CD4-positive, alpha-beta memory T cell (primary cell): ENCODE measurements around the gene GOSR2. TPM values are rescaled to one million over a fixed set of nuclear protein-coding genes. Genes with fewer than 3 reads are reported as not detected.

ENCODE experiments used
- CTCF ChIA-PET: fragments of 350-600 bp; sonication (Branson Sonifier 250); formaldehyde crosslinking; loops from one replicate; lab custom pipeline; 2021; ENCODE audit warnings: inconsistent platforms; ENCODE audit not compliant: partially characterized antibody; lab: Charles Lee
- POLR2A ChIA-PET: fragments of 350-600 bp; sonication (Branson Sonifier 250); formaldehyde crosslinking; loops from one replicate; lab custom pipeline; 2021; ENCODE audit not compliant: partially characterized antibody; lab: Charles Lee
- DNase-seq, 5 donors: peaks; one replicate each; pipeline versions ENCODE4 v3.0.0 to v3.0.0-alpha.2; 2020 to 2022; ENCODE audit warnings: mixed read lengths in 1 of 5
- H3K27ac ChIP-seq: one replicate; pipeline ENCODE4 v1.7.0; 2013; ENCODE audit warnings: low read depth, low read length
- H3K27me3 ChIP-seq: 2 replicates; pipeline ENCODE4 v1.7.0; 2013; ENCODE audit warnings: mild to moderate bottlenecking, low read length, moderate library complexity; ENCODE audit not compliant: insufficient read depth
- H3K36me3 ChIP-seq: 2 replicates; pipeline ENCODE4 v1.7.0; 2013; ENCODE audit warnings: mild to moderate bottlenecking, low read length, moderate library complexity; ENCODE audit not compliant: insufficient read depth
- H3K4me1 ChIP-seq: 2 replicates; pipeline ENCODE4 v1.7.0; 2013; ENCODE audit warnings: mild to moderate bottlenecking, low read length, moderate library complexity; ENCODE audit not compliant: insufficient read depth
- H3K4me3 ChIP-seq, 2 donors: one replicate each; pipeline ENCODE4 v1.7.0; 2013; ENCODE audit warnings: low read length in 2 of 2, mild to moderate bottlenecking in 1 of 2
- H3K9me3 ChIP-seq, 2 donors: one replicate each; pipeline ENCODE4 v1.7.0; 2013; ENCODE audit warnings: low read length in 2 of 2, control low read depth in 1 of 2; ENCODE audit not compliant: control insufficient read depth in 1 of 2
- H3K27ac Mint-ChIP-seq, 7 donors: one replicate each; pipeline ENCODE4 v1.8.0; 2020 to 2021; ENCODE audit warnings: mixed read lengths in 7 of 7, mild to moderate bottlenecking in 6 of 7, inconsistent platforms in 3 of 7, moderate library complexity in 3 of 7
- H3K27me3 Mint-ChIP-seq, 2 donors: one replicate each; pipeline ENCODE4 v1.8.0; 2020 to 2021; ENCODE audit warnings: mixed read lengths in 2 of 2
- H3K36me3 Mint-ChIP-seq, 2 donors: one replicate each; pipeline ENCODE4 v1.8.0; 2020 to 2021; ENCODE audit warnings: mixed read lengths in 2 of 2, inconsistent platforms in 1 of 2, mild to moderate bottlenecking in 1 of 2
- H3K4me1 Mint-ChIP-seq, 4 donors: one replicate each; pipeline ENCODE4 v1.8.0; 2020 to 2021; ENCODE audit warnings: mixed read lengths in 4 of 4, mild to moderate bottlenecking in 1 of 4
- H3K4me3 Mint-ChIP-seq, 8 donors: one replicate each; pipeline ENCODE4 v1.8.0; 2020 to 2021; ENCODE audit warnings: mixed read lengths in 8 of 8, mild to moderate bottlenecking in 7 of 8, moderate library complexity in 6 of 8, inconsistent platforms in 3 of 8
- H3K9me3 Mint-ChIP-seq, 8 donors: one replicate each; pipeline ENCODE4 v1.8.0; 2020 to 2021; ENCODE audit warnings: mixed read lengths in 8 of 8, mild to moderate bottlenecking in 5 of 8, inconsistent platforms in 3 of 8, moderate library complexity in 1 of 8
- intact Hi-C: fragments of 100-400 bp; cut with micrococcal nuclease; formaldehyde crosslinking; loops from one replicate; pipeline ENCODE4 v1.15.1; 2023
- polyA plus RNA-seq, 2 donors: library from polyadenylated mRNA; unstranded; fragments of 300-500 nt; fragmentation: Illumina TruSeq; gene quantifications; one replicate each; pipeline ENCODE4 v1.2.3, GENCODE V29; 2021
- total RNA-seq, 2 experiments: library from RNA; stranded (reverse); gene quantifications; one replicate each; pipeline ENCODE4 v1.2.3, GENCODE V29; 2021

GOSR2 gene
- total and polyA plus RNA-seq, 4 experiments from 2014 or later, result 51.7 to 96.9 (median 72.1) TPM

DNA sequence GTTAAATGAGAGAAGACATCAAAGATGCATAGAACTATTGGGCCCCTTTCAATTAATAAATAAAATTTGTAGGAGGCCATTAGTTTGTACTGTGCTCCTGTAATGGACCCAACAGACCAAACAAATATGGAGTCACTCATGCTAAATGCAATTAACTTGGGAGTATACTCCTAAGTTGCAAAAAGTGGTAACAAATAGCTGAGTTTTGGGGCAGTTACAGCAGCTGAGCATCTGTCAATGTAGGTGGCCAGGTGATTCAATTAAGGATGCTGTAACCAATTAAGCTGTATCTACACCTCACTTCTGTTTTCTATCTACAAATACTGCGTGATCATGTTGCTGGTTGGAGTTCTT, 36.7 kb upstream of the GOSR2 start:
- no peak overlapping the region for H3K27ac ChIP-seq
- H3K4me3 ChIP-seq, result no peak overlapping the region
- H3K4me1 ChIP-seq, result no peaks in the 10 kb centered on the region
- H3K36me3 Mint-ChIP-seq, result no peaks in the 10 kb centered on the region
- POLR2A ChIA-PET, result no interaction called here
- H3K4me3 Mint-ChIP-seq, result no peak overlapping the region
- H3K9me3 ChIP-seq, result no peaks in the 10 kb centered on the region
- intact Hi-C loops, result no loop called here
- no peaks in the 10 kb centered on the region for H3K27me3 ChIP-seq
- H3K9me3 Mint-ChIP-seq, result no peaks in the 10 kb centered on the region
- H3K27me3 Mint-ChIP-seq, result peaks cover 0 to 12% of the 10 kb centered on the region in 2 donors
- no peaks in the 10 kb centered on the region for H3K4me1 Mint-ChIP-seq
- H3K36me3 ChIP-seq, result no peaks in the 10 kb centered on the region
- DNase-seq, result no peak
- H3K27ac Mint-ChIP-seq, result no peak overlapping the region
- CTCF ChIA-PET, result no interaction called here

GRCh38 chr17:46887717-46888116, 35.2 kb upstream of the GOSR2 start:
- Mint-ChIP-seq H3K27ac (no peak overlapping the region), H3K27me3 (peaks cover 1 to 17% of the 10 kb centered on the region in 2 donors), H3K4me1 (no peaks in the 10 kb centered on the region), H3K4me3 (no peak overlapping the region), H3K9me3 (no peaks in the 10 kb centered on the region), H3K36me3 (no peaks in the 10 kb centered on the region)
- Histone ChIP-seq H3K4me1 (no peaks in the 10 kb centered on the region), H3K27ac (no peak overlapping the region), H3K4me3 (no peak overlapping the region), H3K9me3 (no peaks in the 10 kb centered on the region), H3K27me3 (no peaks in the 10 kb centered on the region), H3K36me3 (no peaks in the 10 kb centered on the region)
- intact Hi-C loops, result no loop called here
- ChIA-PET POLR2A (no interaction called here), CTCF (no interaction called here)
- no peak for DNase-seq

DNA sequence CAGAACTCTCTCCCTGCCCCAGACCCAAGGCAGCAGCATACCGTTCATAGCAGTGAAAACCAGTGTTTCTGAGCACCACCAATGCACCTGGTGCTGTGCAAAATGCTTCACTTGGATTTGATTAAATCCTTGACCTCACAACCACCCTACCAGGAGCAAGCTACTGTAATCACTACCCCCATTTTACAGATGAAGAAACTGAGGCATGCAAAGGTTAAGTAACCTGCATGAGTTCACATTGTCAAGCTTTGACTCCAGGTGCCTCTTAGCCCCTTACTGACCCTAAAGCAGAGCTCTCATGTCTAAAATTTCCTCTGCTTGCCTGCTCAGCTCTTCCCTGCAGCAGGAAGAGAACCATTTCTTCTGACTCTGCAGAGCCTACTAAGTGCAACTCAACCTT, 34.2 kb upstream of the GOSR2 start:
- no peak overlapping the region for H3K27ac Mint-ChIP-seq
- H3K36me3 Mint-ChIP-seq, result no peaks in the 10 kb centered on the region
- no peak for DNase-seq
- Histone ChIP-seq H3K9me3 (no peaks in the 10 kb centered on the region), H3K4me3 (no peak overlapping the region), H3K27me3 (no peaks in the 10 kb centered on the region), H3K4me1 (no peaks in the 10 kb centered on the region), H3K27ac (no peak overlapping the region), H3K36me3 (no peaks in the 10 kb centered on the region)
- intact Hi-C loops, result no loop called here
- H3K9me3 Mint-ChIP-seq, result no peaks in the 10 kb centered on the region
- peaks cover 6 to 17% of the 10 kb centered on the region in 2 donors for H3K27me3 Mint-ChIP-seq
- ChIA-PET POLR2A (interaction anchor here (0.6 kb wide), 1 partner anchor 30 kb away, joined by 3 read pairs; no protein-coding TSS in a partner anchor), CTCF (no interaction called here)
- no peak overlapping the region for H3K4me3 Mint-ChIP-seq
- no peaks in the 10 kb centered on the region for H3K4me1 Mint-ChIP-seq

GRCh38 chr17:46889519-46889918, 33.4 kb upstream of the GOSR2 start:
- ChIA-PET POLR2A (interaction anchor here (0.7 kb wide), 1 partner anchor 502 kb away, joined by 3 read pairs; no protein-coding TSS in a partner anchor), CTCF (no interaction called here)
- H3K27me3 Mint-ChIP-seq, result peaks cover 8 to 17% of the 10 kb centered on the region in 2 donors
- intact Hi-C loops, result no loop called here
- Histone ChIP-seq H3K27me3 (no peaks in the 10 kb centered on the region), H3K4me3 (no peak overlapping the region), H3K4me1 (no peaks in the 10 kb centered on the region), H3K9me3 (no peaks in the 10 kb centered on the region), H3K36me3 (no peaks in the 10 kb centered on the region), H3K27ac (no peak overlapping the region)
- DNase-seq, result no peak
- no peaks in the 10 kb centered on the region for H3K4me1 Mint-ChIP-seq
- H3K4me3 Mint-ChIP-seq, result no peak overlapping the region
- no peaks in the 10 kb centered on the region for H3K36me3 Mint-ChIP-seq
- H3K9me3 Mint-ChIP-seq, result no peaks in the 10 kb centered on the region
- H3K27ac Mint-ChIP-seq, result no peak overlapping the region

DNA sequence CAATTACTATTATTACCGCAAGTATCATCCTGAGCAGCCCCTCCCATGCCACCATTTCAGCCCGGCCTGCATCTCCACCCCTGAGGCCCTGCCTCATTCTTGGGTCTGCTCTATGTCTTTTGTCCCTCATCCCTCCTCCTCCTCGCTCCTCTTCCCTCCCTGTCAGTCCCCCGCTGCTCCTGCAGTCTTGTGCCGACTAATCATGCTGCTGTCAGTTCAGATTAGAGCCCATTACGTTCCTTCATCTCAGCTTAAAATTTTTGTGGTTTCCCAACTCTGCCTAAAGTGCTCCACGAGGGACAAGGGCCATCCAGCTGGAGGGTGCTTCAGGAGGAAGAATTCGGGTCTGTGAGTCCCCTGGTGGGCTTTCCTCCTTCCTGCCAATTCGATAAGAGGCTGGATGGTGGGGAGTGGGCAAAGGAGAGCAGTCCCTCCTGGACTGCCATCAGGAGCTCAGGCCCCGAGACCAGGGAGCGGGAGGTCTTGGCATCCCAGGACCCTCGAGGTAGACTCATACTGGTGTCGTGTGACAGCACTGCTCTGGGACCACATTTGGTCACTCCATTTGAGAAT, 32.9 kb upstream of the GOSR2 start:
- Mint-ChIP-seq H3K4me1 (no peaks in the 10 kb centered on the region), H3K27ac (no peak overlapping the region), H3K9me3 (no peaks in the 10 kb centered on the region), H3K4me3 (no peak overlapping the region), H3K36me3 (no peaks in the 10 kb centered on the region), H3K27me3 (peaks cover 8 to 17% of the 10 kb centered on the region in 2 donors)
- POLR2A ChIA-PET, result interaction anchor here (0.7 kb wide), 1 partner anchor 501 kb away, joined by 3 read pairs; no protein-coding TSS in a partner anchor
- Histone ChIP-seq H3K9me3 (no peaks in the 10 kb centered on the region), H3K27ac (no peak overlapping the region), H3K27me3 (no peaks in the 10 kb centered on the region), H3K4me3 (no peak overlapping the region), H3K4me1 (no peaks in the 10 kb centered on the region), H3K36me3 (no peaks in the 10 kb centered on the region)
- intact Hi-C loops, result no loop called here
- DNase-seq, result no peak
- CTCF ChIA-PET, result no interaction called here

DNA sequence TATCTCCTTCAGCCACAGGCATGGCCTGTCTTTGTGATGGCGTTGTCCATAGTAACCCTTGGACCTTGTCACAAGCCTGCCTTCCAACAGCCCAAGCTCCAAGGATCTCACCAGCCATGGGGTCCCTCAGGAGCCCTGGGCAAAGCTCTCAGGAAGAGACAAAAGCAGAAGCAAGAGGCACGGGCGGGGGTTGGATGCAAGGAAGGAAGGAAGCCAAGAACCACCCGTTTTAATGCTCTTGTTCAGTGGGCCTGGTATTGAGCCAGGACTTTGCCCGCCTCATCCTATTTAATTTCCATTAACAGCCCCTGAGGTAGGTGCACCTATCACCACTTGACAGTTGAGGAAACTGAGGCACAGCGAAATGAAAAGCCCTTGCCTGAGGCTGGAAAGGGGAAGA, 32.3 kb upstream of the GOSR2 start:
- intact Hi-C loops, result no loop called here
- POLR2A ChIA-PET, result no interaction called here
- no peak for DNase-seq
- CTCF ChIA-PET, result no interaction called here
- Histone ChIP-seq H3K4me1 (no peaks in the 10 kb centered on the region), H3K9me3 (no peaks in the 10 kb centered on the region), H3K27me3 (no peaks in the 10 kb centered on the region), H3K36me3 (no peaks in the 10 kb centered on the region), H3K27ac (no peak overlapping the region), H3K4me3 (no peak overlapping the region)
- Mint-ChIP-seq H3K9me3 (no peaks in the 10 kb centered on the region), H3K27me3 (peaks cover 8 to 17% of the 10 kb centered on the region in 2 donors), H3K27ac (no peak overlapping the region), H3K36me3 (no peaks in the 10 kb centered on the region), H3K4me3 (no peak overlapping the region), H3K4me1 (no peaks in the 10 kb centered on the region)

GRCh38 chr17:46892192-46892703, 30.7 kb upstream of the GOSR2 start:
- H3K36me3 Mint-ChIP-seq, result no peaks in the 10 kb centered on the region
- DNase-seq, result no peak
- intact Hi-C loops, result no loop called here
- peak overlapping the region in 1 of 8 donors; percentile 9 for H3K4me3 Mint-ChIP-seq
- no peaks in the 10 kb centered on the region for H3K36me3 ChIP-seq
- no peaks in the 10 kb centered on the region for H3K9me3 ChIP-seq
- peaks cover 8 to 16% of the 10 kb centered on the region in 2 donors for H3K27me3 Mint-ChIP-seq
- H3K4me1 Mint-ChIP-seq, result no peaks in the 10 kb centered on the region
- no peaks in the 10 kb centered on the region for H3K27me3 ChIP-seq
- H3K27ac Mint-ChIP-seq, result no peak overlapping the region
- no peak overlapping the region for H3K27ac ChIP-seq
- no peaks in the 10 kb centered on the region for H3K9me3 Mint-ChIP-seq
- H3K4me3 ChIP-seq, result no peak overlapping the region
- ChIA-PET CTCF (no interaction called here), POLR2A (no interaction called here)
- no peaks in the 10 kb centered on the region for H3K4me1 ChIP-seq
